K562 (cell line): ENCODE data around the gene ZNF860. TPM values are rescaled to one million over a fixed set of nuclear protein-coding genes. Genes with fewer than 3 reads are reported as not detected.

Source experiments
- ATAC-seq: fragments of 200-7000 bp; cut with Tn5 transposase; 3 replicates; pipeline ENCODE4 v1.9.1; 2020; ENCODE audit warnings: moderate library complexity
- BruUV-seq: library from RNA; stranded (reverse); fragments of 400-500 nt; replicated peaks from 2 replicates; lab custom pipeline; 2021; lab: Mats Ljungman, UMichigan
- CTCF ChIA-PET: fragments of 300-600 bp; formaldehyde crosslinking; extraction: SDS; loops from one replicate; lab custom pipeline; 2021; ENCODE audit warnings: low intra/inter-chr PET ratio; lab: Yijun Ruan, JAX
- POLR2A ChIA-PET: fragments of 300-600, 350-650 bp; sonication (Branson Sonifier 250); formaldehyde crosslinking; extraction: SDS; loops from one replicate; lab custom pipeline; 2021; ENCODE audit warnings: antibody characterized with exemption, inconsistent platforms; lab: Yijun Ruan, JAX
- DNase-seq, 4 experiments: peaks; one replicate each; pipeline versions ENCODE4 v3.0.0 to v3.0.0-alpha.2; 2011 to 2018; ENCODE audit warnings: low spot score in 3 of 4, mixed read lengths in 3 of 4; ENCODE audit errors: extremely low read depth in 1 of 4
- FAIRE-seq: peaks from 2 replicates; lab custom pipeline; 2011; peaks lifted over from hg19 to GRCh38; lab: Jason Lieb, UNC
- H2AFZ ChIP-seq: 2 replicates; pipeline ENCODE4 v1.6.0; 2011; ENCODE audit warnings: low read depth, low read length, control low read depth, inconsistent platforms
- H3K27ac ChIP-seq: fragments of 200-600 bp; 3 replicates; pipeline ENCODE4 v1.8.0; 2011; ENCODE audit warnings: low read depth, mild to moderate bottlenecking, control low read depth, inconsistent platforms, low read length, moderate library complexity, mixed read lengths; ENCODE audit errors: extremely low read depth
- H3K27me3 ChIP-seq, 2 experiments: fragments of 300-600 bp in 1 of 2; 2 replicates in 1 of 2; 3 replicates in 1 of 2; pipeline versions ENCODE4 v1.6.0 to v1.8.0; 2011; ENCODE audit warnings: inconsistent platforms in 2 of 2, low read length in 2 of 2, mild to moderate bottlenecking in 1 of 2, mixed read lengths in 1 of 2, moderate library complexity in 1 of 2; ENCODE audit not compliant: control insufficient read depth in 2 of 2, insufficient read depth in 2 of 2
- H3K36me3 ChIP-seq: fragments of 300-600 bp; 3 replicates; pipeline ENCODE4 v1.8.0; 2011; ENCODE audit warnings: mild to moderate bottlenecking, low read length, inconsistent platforms; ENCODE audit not compliant: control insufficient read depth, insufficient read depth
- H3K4me1 ChIP-seq, 2 experiments: fragments of 200-600 bp in 1 of 2; replicated peaks in 1 of 2; 2 replicates in 1 of 2; 3 replicates in 1 of 2; pipeline versions ENCODE4 v1.5.1 to v1.8.0; 2011; ENCODE audit warnings: inconsistent platforms in 2 of 2, low read length in 2 of 2, mild to moderate bottlenecking in 1 of 2, mixed read lengths in 1 of 2, moderate library complexity in 1 of 2; ENCODE audit not compliant: control insufficient read depth in 2 of 2, insufficient read depth in 2 of 2
- H3K4me2 ChIP-seq: 2 replicates; pipeline ENCODE4 v1.6.1; 2011; ENCODE audit warnings: low read length, control low read depth, inconsistent platforms, mixed read lengths; ENCODE audit not compliant: insufficient read depth
- H3K4me3 ChIP-seq: fragments of 200-600 bp; sonication (generic), shearing (Covaris generic); 2 replicates; pipeline ENCODE4 v1.5.1; 2016; ENCODE audit warnings: control low read depth, inconsistent platforms
- H3K79me2 ChIP-seq: fragments of 200-600 bp; 3 replicates; pipeline ENCODE4 v1.8.0; 2011; ENCODE audit warnings: low read length, inconsistent platforms; ENCODE audit not compliant: control insufficient read depth, insufficient read depth
- H3K9ac ChIP-seq, 2 experiments: 2 replicates each; pipeline versions ENCODE4 v1.6.0 to v1.6.1; 2011; ENCODE audit warnings: low read depth in 2 of 2, low read length in 2 of 2, control low read depth in 1 of 2, inconsistent platforms in 1 of 2, mild to moderate bottlenecking in 1 of 2, mixed read lengths in 1 of 2; ENCODE audit not compliant: insufficient read depth in 1 of 2
- H3K9me1 ChIP-seq: one replicate; pipeline ENCODE4 v1.6.0; 2011; ENCODE audit warnings: inconsistent platforms, mild to moderate bottlenecking, low read length, moderate library complexity; ENCODE audit not compliant: control insufficient read depth, insufficient read depth
- H3K9me3 ChIP-seq: replicated peaks from 2 replicates; pipeline ENCODE4 v1.5.1; 2011; ENCODE audit warnings: low read depth, low read length, inconsistent platforms; ENCODE audit not compliant: control insufficient read depth, insufficient read depth
- H4K20me1 ChIP-seq: replicated peaks from 2 replicates; pipeline ENCODE4 v1.6.1; 2011; ENCODE audit warnings: low read length, inconsistent platforms, mixed read lengths; ENCODE audit not compliant: control insufficient read depth, insufficient read depth
- ARID1B ChIP-seq: fragments of 450-650 bp; IDR thresholded peaks from 2 replicates; pipeline ENCODE4 v1.6.1; 2016; ENCODE audit warnings: antibody characterized with exemption, mild to moderate bottlenecking, inconsistent platforms
- FOXJ2 ChIP-seq: fragments of 200-800 bp; sonication (Bioruptor generic); IDR thresholded peaks from 2 replicates; pipeline ENCODE4 v1.6.1; 2016; ENCODE audit warnings: missing genetic modification characterization, missing compliant biosample characterization
- FOXM1 ChIP-seq, 2 experiments: fragments of 450-650 bp in 1 of 2; sonication (generic) in 1 of 2; formaldehyde crosslinking in 1 of 2; IDR thresholded peaks; 2 replicates each; pipeline versions ENCODE4 v1.6.1 to v1.9.0; 2017 to 2022; ENCODE audit warnings: low read depth in 2 of 2, mild to moderate bottlenecking in 2 of 2, missing genetic modification reagents in 1 of 2, moderate library complexity in 1 of 2
- NFIX ChIP-seq: fragments of 250-450 bp; sonication (Bioruptor Pico); IDR thresholded peaks from 2 replicates; pipeline ENCODE4 v1.4.0; 2020; ENCODE audit warnings: low read depth, mild to moderate bottlenecking, moderate library complexity
- NKRF ChIP-seq: fragments of 450-650 bp; IDR thresholded peaks from 2 replicates; pipeline ENCODE4 v1.6.1; 2016; ENCODE audit warnings: borderline replicate concordance
- SMAD3 ChIP-seq: fragments of 450-650 bp; formaldehyde crosslinking; conservative IDR thresholded peaks from 2 replicates; pipeline ENCODE4 v1.4.0; 2020; ENCODE audit warnings: mild to moderate bottlenecking
- ZNF324 ChIP-seq: fragments of 250-450 bp; sonication (Bioruptor Pico); IDR thresholded peaks from 2 replicates; pipeline ENCODE4 v1.4.0; 2020; ENCODE audit warnings: mild to moderate bottlenecking
- ZNF354B ChIP-seq: fragments of 250-450 bp; sonication (Bioruptor Pico); IDR thresholded peaks from 2 replicates; pipeline ENCODE4 v1.4.0; 2020
- WGBS: fragments of 100-300 bp; shearing (Covaris generic); methylation state at CpG from one replicate; pipeline ENCODE4 v1.1.6; 2016; ENCODE audit warnings: low coverage, mixed read lengths; ENCODE audit not compliant: insufficient coverage; ENCODE audit errors: missing lambda C conversion rate; 5-methylcytosine and 5-hydroxymethylcytosine counted together
- in situ Hi-C: fragments of 300-500 bp; cut with MboI; formaldehyde crosslinking; loops from 4 replicates; pipeline ENCODE4 v1.15.0; 2018; ENCODE audit warnings: inconsistent platforms, mixed read lengths
- intact Hi-C: fragments of 100-400 bp; cut with micrococcal nuclease; formaldehyde crosslinking; loops from 2 replicates; pipeline ENCODE4 v1.14.2; 2022
- polyA plus RNA-seq, 8 experiments: library from polyadenylated mRNA; depleted of rRNA in 4 of 8; stranded (reverse) in 5 of 8; unstranded in 3 of 8; fragments of >200 nt; fragmentation: Nextera tagmentation in 2 of 8; fragmentation: Illumina TruSeq in 1 of 8; extraction: Ambion mirVana in 2 of 8; extraction: Trizol in 1 of 8; gene quantifications; 2 replicates each; pipeline versions ENCODE4 v1.2.1 to v1.2.3, GENCODE V29; 2011 to 2014; ENCODE audit warnings: inconsistent platforms in 1 of 8, missing spikeins in 1 of 8
- total RNA-seq, 7 experiments: library from RNA; depleted of rRNA in 6 of 7; stranded (reverse); fragments of >200 nt in 6 of 7; fragmentation: Illumina TruSeq in 2 of 7; extraction: Trizol in 2 of 7; gene quantifications; 2 replicates each; pipeline versions ENCODE4 v1.2.1 to v1.2.3, GENCODE V29; 2011 to 2021; ENCODE audit warnings: low replicate concordance in 1 of 7
- TF ChIP-seq, protein P1 (sequence below): fragments of 450-650 bp; formaldehyde crosslinking; IDR thresholded peaks from 2 replicates; pipeline ENCODE4 v1.4.0; 2020; ENCODE audit warnings: mild to moderate bottlenecking, moderate library complexity
- TF ChIP-seq, protein P2 (sequence below): sonication (generic); formaldehyde crosslinking; IDR thresholded peaks from 2 replicates; pipeline ENCODE4 v1.8.1; 2023; ENCODE audit warnings: missing genetic modification reagents, mild to moderate bottlenecking, borderline replicate concordance

The ZNF860 gene
- total and polyA plus RNA-seq, 9 of the 15 experiments (the other 6 are each of a cell fraction or from before 2014, with no cell fraction given): not detected

- TF ChIP-seq, protein P1, sequence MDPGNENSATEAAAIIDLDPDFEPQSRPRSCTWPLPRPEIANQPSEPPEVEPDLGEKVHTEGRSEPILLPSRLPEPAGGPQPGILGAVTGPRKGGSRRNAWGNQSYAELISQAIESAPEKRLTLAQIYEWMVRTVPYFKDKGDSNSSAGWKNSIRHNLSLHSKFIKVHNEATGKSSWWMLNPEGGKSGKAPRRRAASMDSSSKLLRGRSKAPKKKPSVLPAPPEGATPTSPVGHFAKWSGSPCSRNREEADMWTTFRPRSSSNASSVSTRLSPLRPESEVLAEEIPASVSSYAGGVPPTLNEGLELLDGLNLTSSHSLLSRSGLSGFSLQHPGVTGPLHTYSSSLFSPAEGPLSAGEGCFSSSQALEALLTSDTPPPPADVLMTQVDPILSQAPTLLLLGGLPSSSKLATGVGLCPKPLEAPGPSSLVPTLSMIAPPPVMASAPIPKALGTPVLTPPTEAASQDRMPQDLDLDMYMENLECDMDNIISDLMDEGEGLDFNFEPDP (CRISPR knock-in tag): no peak
- TF ChIP-seq, all 486 proteins: peak for 0
Observed at GRCh38 chr3:32017286-32017685, 35.7 kb downstream of the ZNF860 start (continued).

- DNase-seq (peak; percentile 52 to 68 (median 62)), ATAC-seq (peak; percentile 95), FAIRE-seq (peak; percentile 78)
- H4K20me1 ChIP-seq: no peaks in the 10 kb centered on the region
- no peak overlapping the region for H3K4me2 ChIP-seq
- POLR2A ChIA-PET: interaction anchor here (1.4 kb wide), 1 partner anchor 26 kb away, joined by 3 read pairs; no protein-coding TSS in a partner anchor
- no peaks in the 10 kb centered on the region for H3K79me2 ChIP-seq
- in situ Hi-C loops: no loop called here
- 10% methylated on average over 5 of the region's 5 CpGs for WGBS
- H2AFZ ChIP-seq: no peak overlapping the region
- no peak overlapping the region for H3K27ac ChIP-seq
- peaks cover 0 to 4% of the 10 kb centered on the region in 2 experiments; a peak in 1 of 5 replicates for H3K4me1 ChIP-seq
- CTCF ChIA-PET: interaction anchor here (0.7 to 2.5 kb wide), 3 partner anchors 125 to 315 kb away, joined by 3 to 17 read pairs (median 4); no protein-coding TSS in a partner anchor
- intact Hi-C loops: loop anchor here (1.0 to 5.0 kb wide), 3 partner anchors 125 to 380 kb away; no protein-coding TSS in a partner anchor
- no TSS peak for BruUV-seq
- no peak overlapping the region for H3K9ac ChIP-seq
- H3K4me3 ChIP-seq: no peak overlapping the region
- H3K36me3 ChIP-seq: no peaks in the 10 kb centered on the region
- H3K27me3 ChIP-seq: no peaks in the 10 kb centered on the region
- no peaks in the 10 kb centered on the region for H3K9me3 ChIP-seq
- no peaks in the 10 kb centered on the region for H3K9me1 ChIP-seq
- TF ChIP-seq NKRF (no peak), ARID1B (no peak), FOXJ2 (tag) (peak; percentile 62; the same call in 1 of the 2 replicates), ZNF324 (CRISPR knock-in tag) (no peak), FOXM1 (IDR thresholded peaks at IDR 0.05; ENCODE audit: low read depth) (no peak), FOXM1 (CRISPR knock-in tag; IDR thresholded peaks at IDR 0.05; ENCODE audit: low read depth) (no peak), NFIX (CRISPR knock-in tag) (no peak), ZNF354B (CRISPR knock-in tag) (no peak), SMAD3 (CRISPR knock-in tag) (no peak)
- TF ChIP-seq, protein P2, sequence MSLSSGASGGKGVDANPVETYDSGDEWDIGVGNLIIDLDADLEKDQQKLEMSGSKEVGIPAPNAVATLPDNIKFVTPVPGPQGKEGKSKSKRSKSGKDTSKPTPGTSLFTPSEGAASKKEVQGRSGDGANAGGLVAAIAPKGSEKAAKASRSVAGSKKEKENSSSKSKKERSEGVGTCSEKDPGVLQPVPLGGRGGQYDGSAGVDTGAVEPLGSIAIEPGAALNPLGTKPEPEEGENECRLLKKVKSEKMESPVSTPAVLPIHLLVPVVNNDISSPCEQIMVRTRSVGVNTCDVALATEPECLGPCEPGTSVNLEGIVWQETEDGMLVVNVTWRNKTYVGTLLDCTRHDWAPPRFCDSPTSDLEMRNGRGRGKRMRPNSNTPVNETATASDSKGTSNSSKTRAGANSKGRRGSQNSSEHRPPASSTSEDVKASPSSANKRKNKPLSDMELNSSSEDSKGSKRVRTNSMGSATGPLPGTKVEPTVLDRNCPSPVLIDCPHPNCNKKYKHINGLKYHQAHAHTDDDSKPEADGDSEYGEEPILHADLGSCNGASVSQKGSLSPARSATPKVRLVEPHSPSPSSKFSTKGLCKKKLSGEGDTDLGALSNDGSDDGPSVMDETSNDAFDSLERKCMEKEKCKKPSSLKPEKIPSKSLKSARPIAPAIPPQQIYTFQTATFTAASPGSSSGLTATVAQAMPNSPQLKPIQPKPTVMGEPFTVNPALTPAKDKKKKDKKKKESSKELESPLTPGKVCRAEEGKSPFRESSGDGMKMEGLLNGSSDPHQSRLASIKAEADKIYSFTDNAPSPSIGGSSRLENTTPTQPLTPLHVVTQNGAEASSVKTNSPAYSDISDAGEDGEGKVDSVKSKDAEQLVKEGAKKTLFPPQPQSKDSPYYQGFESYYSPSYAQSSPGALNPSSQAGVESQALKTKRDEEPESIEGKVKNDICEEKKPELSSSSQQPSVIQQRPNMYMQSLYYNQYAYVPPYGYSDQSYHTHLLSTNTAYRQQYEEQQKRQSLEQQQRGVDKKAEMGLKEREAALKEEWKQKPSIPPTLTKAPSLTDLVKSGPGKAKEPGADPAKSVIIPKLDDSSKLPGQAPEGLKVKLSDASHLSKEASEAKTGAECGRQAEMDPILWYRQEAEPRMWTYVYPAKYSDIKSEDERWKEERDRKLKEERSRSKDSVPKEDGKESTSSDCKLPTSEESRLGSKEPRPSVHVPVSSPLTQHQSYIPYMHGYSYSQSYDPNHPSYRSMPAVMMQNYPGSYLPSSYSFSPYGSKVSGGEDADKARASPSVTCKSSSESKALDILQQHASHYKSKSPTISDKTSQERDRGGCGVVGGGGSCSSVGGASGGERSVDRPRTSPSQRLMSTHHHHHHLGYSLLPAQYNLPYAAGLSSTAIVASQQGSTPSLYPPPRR (CRISPR knock-in tag): no peak
Observed at GRCh38 chr3:32018757-32019564, 37.4 kb downstream of the ZNF860 start.
